Measurements from ENCODE around the gene CDC42EP2. TPM values are rescaled to one million over a fixed set of nuclear protein-coding genes. Genes with fewer than 3 reads are reported as not detected.

CDC42EP2 gene
- total RNA-seq, 4 donors from 2014 or later = 26.3 to 63.4 (median 42.8) TPM

DNA sequence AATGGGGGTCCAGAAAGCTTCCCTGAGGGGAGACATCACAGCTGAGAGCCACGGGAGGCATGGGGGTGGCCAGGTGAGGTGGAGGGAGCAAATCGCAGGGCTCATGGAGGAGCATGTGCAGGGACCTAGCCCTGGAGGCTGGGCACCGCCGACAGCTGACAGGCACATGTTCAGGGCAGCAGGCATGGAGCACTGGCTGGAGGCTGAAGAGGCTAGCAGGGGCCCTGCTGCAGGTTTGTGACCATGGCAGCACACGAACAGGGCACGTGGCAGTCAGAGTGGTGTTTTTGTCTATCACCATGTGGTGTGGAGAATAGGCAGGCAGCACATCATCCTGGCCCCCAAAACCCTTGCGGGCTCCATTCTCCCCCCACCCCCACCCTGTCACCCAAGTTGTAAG is 10.1 kb upstream of the CDC42EP2 start:
- ATAC-seq = no peak
- WGBS, 2 donors (ENCODE audit: low coverage in 1 of 2) = 99 to 100% methylated on average over 2 to 6 of the region's 7 CpGs
- peak overlapping the region in 3 of 4 donors; percentile 61 to 76 (median 72) for H3K27ac ChIP-seq

DNA sequence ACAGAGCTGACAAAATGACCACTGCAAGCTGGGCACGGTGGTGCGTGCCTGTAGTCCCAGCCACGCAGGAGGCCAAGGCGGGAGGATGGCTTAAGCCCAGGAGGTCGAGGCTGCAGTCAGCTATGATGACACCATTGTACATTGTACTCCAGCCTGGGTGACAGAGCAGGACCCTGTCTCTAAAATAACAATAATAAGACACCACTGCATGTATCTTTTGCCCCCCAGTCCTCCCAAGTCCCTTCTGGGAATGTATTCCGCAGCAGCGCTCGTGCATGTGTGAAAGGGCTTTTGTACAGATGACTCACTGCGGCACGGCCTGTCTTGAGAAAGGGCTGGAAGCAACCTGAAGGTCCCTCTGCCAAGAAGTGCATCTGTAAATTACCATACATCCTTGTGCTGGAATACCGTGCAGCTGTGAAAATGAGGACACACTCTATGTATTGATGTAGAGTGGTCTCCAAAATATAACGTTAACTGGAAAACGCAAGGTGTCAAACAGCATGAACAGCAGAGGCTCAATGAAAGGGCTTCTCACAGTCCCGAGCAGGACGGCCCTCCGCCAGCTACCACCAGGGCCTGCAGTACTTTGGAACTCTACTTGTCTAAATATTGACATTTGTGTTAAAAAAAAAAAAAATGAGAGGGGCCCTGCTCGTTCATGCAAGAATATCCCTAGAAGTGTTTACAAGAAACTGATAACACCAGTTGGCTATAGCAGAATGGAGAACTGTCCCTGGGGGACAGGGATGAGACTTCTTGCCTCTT is 9.0 kb upstream of the CDC42EP2 start:
- Histone ChIP-seq H3K4me3 (no peak overlapping the region), H3K27me3 (no peaks in the 10 kb centered on the region), H3K36me3 (no peaks in the 10 kb centered on the region), H3K9me3 (no peaks in the 10 kb centered on the region), H3K4me1 (peaks cover 0 to 70% (median 33%) of the 10 kb centered on the region in 3 donors), H3K27ac (peak overlapping the region in 3 of 4 donors; percentile 61 to 76 (median 72))
- 33 to 52% methylated on average over 3 to 5 of the region's 17 CpGs for WGBS, 2 donors (ENCODE audit: low coverage in 1 of 2)
- ATAC-seq = peak; percentile 63
- TF ChIP-seq POLR2AphosphoS5 (IDR thresholded peaks at IDR 0.05) = no peak
- no peak for TF ChIP-seq POLR2A (IDR thresholded peaks at IDR 0.05)
- TF ChIP-seq EP300 (IDR thresholded peaks at IDR 0.05) = no peak
- TF ChIP-seq, protein P1, sequence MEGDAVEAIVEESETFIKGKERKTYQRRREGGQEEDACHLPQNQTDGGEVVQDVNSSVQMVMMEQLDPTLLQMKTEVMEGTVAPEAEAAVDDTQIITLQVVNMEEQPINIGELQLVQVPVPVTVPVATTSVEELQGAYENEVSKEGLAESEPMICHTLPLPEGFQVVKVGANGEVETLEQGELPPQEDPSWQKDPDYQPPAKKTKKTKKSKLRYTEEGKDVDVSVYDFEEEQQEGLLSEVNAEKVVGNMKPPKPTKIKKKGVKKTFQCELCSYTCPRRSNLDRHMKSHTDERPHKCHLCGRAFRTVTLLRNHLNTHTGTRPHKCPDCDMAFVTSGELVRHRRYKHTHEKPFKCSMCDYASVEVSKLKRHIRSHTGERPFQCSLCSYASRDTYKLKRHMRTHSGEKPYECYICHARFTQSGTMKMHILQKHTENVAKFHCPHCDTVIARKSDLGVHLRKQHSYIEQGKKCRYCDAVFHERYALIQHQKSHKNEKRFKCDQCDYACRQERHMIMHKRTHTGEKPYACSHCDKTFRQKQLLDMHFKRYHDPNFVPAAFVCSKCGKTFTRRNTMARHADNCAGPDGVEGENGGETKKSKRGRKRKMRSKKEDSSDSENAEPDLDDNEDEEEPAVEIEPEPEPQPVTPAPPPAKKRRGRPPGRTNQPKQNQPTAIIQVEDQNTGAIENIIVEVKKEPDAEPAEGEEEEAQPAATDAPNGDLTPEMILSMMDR (IDR thresholded peaks at IDR 0.05) = no peak

More for the DNA sequence above, 10.1 kb upstream of the CDC42EP2 start:
- H3K4me3 ChIP-seq = no peak overlapping the region
- H3K36me3 ChIP-seq = no peaks in the 10 kb centered on the region
- TF ChIP-seq, protein P1 (IDR thresholded peaks at IDR 0.05) = no peak
- no peak for TF ChIP-seq EP300 (IDR thresholded peaks at IDR 0.05)
- TF ChIP-seq POLR2AphosphoS5 (IDR thresholded peaks at IDR 0.05) = no peak
- TF ChIP-seq POLR2A (IDR thresholded peaks at IDR 0.05) = no peak
- peaks cover 0 to 66% (median 23%) of the 10 kb centered on the region in 3 donors for H3K4me1 ChIP-seq
- H3K27me3 ChIP-seq = no peaks in the 10 kb centered on the region
- H3K9me3 ChIP-seq = no peaks in the 10 kb centered on the region

DNA sequence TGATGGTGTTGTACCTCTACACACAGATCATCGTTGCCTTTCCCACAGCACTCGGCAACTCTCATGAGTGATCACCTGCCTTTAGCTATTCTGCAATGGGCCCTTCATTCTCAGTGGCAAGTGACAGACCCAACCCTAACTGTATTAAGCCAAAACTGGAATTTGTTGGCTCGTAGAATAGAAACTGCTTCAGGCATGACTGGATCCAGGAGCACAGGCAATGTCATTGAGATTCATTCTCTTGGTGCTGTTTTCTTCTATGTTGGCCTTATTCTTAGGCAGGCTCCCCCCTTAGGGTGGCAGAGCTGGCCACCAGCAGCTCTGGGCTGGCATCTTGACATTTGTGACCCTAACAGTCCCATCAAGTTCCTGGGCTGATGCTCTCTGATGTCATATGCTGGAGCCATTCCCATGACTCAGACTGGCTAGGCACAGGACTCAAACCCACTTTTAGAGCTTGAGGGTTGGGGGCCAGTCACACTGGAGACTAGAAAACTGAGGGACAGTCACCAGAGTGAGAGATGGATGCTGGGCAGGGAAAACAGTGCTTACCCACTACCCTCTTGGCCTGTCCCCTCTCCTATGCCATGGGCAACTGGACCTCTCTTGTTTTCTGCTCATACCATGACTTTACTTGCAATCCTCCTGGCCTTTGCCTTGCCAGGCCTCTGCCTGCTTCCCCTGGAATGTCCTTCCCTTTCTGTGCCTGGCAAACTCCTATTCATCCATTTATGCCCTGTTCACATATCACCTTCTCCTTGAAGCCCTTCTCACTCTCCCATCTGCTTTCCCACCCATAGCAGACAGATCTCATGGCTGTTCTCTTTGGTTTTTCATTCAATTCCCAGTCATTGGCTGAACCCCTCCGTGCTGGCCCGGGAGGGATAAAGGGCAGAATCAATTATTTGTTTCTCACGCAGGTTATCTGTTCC is 7.1 kb upstream of the CDC42EP2 start:
- Histone ChIP-seq H3K4me1 (peaks cover 0 to 70% (median 31%) of the 10 kb centered on the region in 3 donors), H3K36me3 (no peaks in the 10 kb centered on the region), H3K9me3 (no peaks in the 10 kb centered on the region), H3K4me3 (no peak overlapping the region), H3K27ac (peak overlapping the region in 3 of 4 donors; percentile 17 to 53 (median 45)), H3K27me3 (no peaks in the 10 kb centered on the region)
- 80 to 86% methylated on average over 5 to 6 of the region's 6 CpGs for WGBS, 2 donors (ENCODE audit: low coverage in 1 of 2)
- no peak for ATAC-seq
- TF ChIP-seq POLR2AphosphoS5 (IDR thresholded peaks at IDR 0.05) = no peak
- TF ChIP-seq, protein P1 (IDR thresholded peaks at IDR 0.05) = no peak
- no peak for TF ChIP-seq POLR2A (IDR thresholded peaks at IDR 0.05)
- TF ChIP-seq EP300 (IDR thresholded peaks at IDR 0.05) = no peak

DNA sequence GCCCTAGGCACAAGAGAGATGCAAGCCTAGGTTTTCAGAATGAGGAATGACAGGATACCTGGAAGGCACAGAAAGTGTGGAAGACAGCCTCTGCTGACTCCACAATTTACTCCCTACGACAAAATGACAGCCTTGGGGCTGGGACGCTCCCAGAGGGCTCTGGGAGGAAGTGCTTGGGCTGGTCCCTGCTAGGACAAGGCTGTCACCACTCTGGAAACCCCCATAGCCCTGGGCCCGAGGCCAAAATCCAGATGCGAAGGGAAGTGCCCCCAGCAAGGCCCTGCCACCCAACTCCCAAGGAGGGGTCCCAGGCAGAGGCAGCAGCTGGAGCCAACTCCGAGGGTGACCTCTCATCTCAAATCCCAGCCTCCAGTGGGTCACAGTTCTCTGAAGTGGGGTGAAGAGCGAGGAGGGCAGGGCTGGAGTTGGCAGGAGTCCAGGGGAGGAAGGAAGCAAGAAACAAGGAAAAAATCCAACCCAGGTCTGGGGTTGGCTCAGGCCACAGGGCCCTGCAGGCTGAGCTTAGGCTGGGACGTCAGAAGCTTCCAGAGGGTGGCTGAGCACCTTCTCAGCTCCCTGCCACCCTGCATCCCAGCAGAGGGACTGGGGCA is 6.3 kb upstream of the CDC42EP2 start:
- 33 to 34% methylated on average over 1 to 3 of the region's 7 CpGs for WGBS, 2 donors (ENCODE audit: low coverage in 1 of 2)
- Histone ChIP-seq H3K27ac (peak overlapping the region in 3 of 4 donors; percentile 31 to 53 (median 45)), H3K4me1 (peaks cover 0 to 79% (median 34%) of the 10 kb centered on the region in 3 donors), H3K4me3 (no peak overlapping the region), H3K36me3 (no peaks in the 10 kb centered on the region), H3K27me3 (no peaks in the 10 kb centered on the region), H3K9me3 (no peaks in the 10 kb centered on the region)
- TF ChIP-seq POLR2A (IDR thresholded peaks at IDR 0.05) = no peak
- no peak for TF ChIP-seq EP300 (IDR thresholded peaks at IDR 0.05)
- TF ChIP-seq, protein P1 (IDR thresholded peaks at IDR 0.05) = no peak
- TF ChIP-seq POLR2AphosphoS5 (IDR thresholded peaks at IDR 0.05) = no peak
- no peak for ATAC-seq

All from gastroesophageal sphincter (tissue), 4 donors.